ENCODE data around the gene CCDC43. TPM values are rescaled to one million over a fixed set of nuclear protein-coding genes. Genes with fewer than 3 reads are reported as not detected.

Gene CCDC43
- total RNA-seq, 1 donor from 2014 or later, result 17.6 TPM

DNA sequence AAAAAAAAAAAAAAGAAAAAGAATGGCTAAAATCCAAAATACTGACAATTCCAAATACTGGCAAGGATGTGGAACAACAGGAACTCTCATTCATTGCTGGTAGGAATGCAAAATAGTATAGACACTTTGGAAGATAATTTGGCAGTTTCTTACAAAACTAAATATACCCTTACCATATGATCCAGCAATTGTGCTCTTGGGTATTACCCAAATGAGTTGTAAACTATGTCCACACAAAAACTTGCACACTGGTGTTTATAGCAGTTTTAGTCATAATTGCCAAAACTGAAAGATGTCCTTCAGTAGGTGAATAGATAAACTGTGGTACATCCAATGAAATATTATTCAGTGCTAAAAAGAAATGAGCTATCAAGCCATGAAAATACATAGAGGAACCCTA lies 41.8 kb downstream of the CCDC43 start:
- no peaks in the 10 kb centered on the region for H3K4me1 Mint-ChIP-seq (ENCODE audit: unreplicated experiment)
- H3K9me3 Mint-ChIP-seq (ENCODE audit: unreplicated experiment), result no peaks in the 10 kb centered on the region
- TF ChIP-seq CTCF (IDR thresholded peaks at IDR 0.05), result no peak
- no peak for DNase-seq (ENCODE audit: extremely low spot score, unreplicated experiment)
- H3K27ac Mint-ChIP-seq (ENCODE audit: unreplicated experiment), result no peak overlapping the region
- H3K27me3 Mint-ChIP-seq (ENCODE audit: unreplicated experiment), result peaks cover 30% of the 10 kb centered on the region
- H3K4me3 Mint-ChIP-seq (ENCODE audit: unreplicated experiment), result no peak overlapping the region
- no peaks in the 10 kb centered on the region for H3K36me3 Mint-ChIP-seq (ENCODE audit: unreplicated experiment)

DNA sequence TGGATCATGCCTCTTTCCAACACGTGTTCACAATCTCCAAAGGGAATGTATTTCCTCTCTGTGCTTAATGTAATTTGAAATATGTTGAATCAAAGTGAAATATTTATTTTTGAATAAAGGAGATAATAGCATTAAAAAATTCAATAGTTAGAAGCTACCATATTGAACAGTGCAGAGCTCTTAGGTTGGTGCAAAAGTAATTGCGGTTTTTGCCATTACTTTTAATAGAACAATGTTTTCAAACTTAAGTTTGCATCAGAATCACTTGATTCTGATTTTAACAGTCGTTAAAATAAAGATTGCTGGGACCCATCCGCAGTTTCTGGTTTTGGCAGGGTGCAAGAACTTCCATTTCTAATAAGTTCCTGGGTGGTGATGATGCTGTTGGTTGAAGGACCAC lies 43.3 kb downstream of the CCDC43 start:
- TF ChIP-seq CTCF (IDR thresholded peaks at IDR 0.05), result no peak
- DNase-seq (ENCODE audit: extremely low spot score, unreplicated experiment), result no peak
- no peak overlapping the region for H3K4me3 Mint-ChIP-seq (ENCODE audit: unreplicated experiment)
- peaks cover 29% of the 10 kb centered on the region for H3K27me3 Mint-ChIP-seq (ENCODE audit: unreplicated experiment)
- no peak overlapping the region for H3K27ac Mint-ChIP-seq (ENCODE audit: unreplicated experiment)
- H3K36me3 Mint-ChIP-seq (ENCODE audit: unreplicated experiment), result no peaks in the 10 kb centered on the region
- H3K4me1 Mint-ChIP-seq (ENCODE audit: unreplicated experiment), result no peaks in the 10 kb centered on the region
- no peaks in the 10 kb centered on the region for H3K9me3 Mint-ChIP-seq (ENCODE audit: unreplicated experiment)

- no peaks in the 10 kb centered on the region for H3K36me3 Mint-ChIP-seq (ENCODE audit: unreplicated experiment)
- DNase-seq (ENCODE audit: extremely low spot score, unreplicated experiment), result no peak
- no peaks in the 10 kb centered on the region for H3K4me1 Mint-ChIP-seq (ENCODE audit: unreplicated experiment)
- no peak overlapping the region for H3K4me3 Mint-ChIP-seq (ENCODE audit: unreplicated experiment)
- no peak overlapping the region for H3K27ac Mint-ChIP-seq (ENCODE audit: unreplicated experiment)
- H3K27me3 Mint-ChIP-seq (ENCODE audit: unreplicated experiment), result peaks cover 22% of the 10 kb centered on the region
- no peak for TF ChIP-seq CTCF (IDR thresholded peaks at IDR 0.05)
- no peaks in the 10 kb centered on the region for H3K9me3 Mint-ChIP-seq (ENCODE audit: unreplicated experiment)
These were observed 44.2 kb downstream of the CCDC43 start for GRCh38 chr17:44645341-44645740.

DNA sequence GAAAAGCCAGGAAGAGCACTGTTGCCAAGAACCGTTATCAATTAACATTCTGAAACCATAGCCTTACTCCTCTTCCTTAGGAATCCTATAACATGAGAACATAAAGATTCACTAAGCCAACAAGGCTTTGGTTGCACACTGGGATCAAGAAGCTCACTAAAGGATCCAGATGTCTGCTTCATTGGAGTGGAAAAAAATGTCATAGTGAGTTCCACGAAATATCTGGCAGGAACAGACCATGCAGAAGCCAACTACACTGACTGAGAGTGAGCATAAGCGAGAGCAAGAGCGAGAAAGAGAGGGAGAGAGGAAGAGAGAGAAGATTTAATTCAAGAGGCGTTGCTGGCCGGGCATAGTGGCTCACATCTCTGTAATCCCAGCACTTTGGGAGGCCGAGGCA lies 46.7 kb downstream of the CCDC43 start:
- no peaks in the 10 kb centered on the region for H3K9me3 Mint-ChIP-seq (ENCODE audit: unreplicated experiment)
- peaks cover 8% of the 10 kb centered on the region for H3K27me3 Mint-ChIP-seq (ENCODE audit: unreplicated experiment)
- no peak for TF ChIP-seq CTCF (IDR thresholded peaks at IDR 0.05)
- no peak overlapping the region for H3K4me3 Mint-ChIP-seq (ENCODE audit: unreplicated experiment)
- no peak for DNase-seq (ENCODE audit: extremely low spot score, unreplicated experiment)
- H3K27ac Mint-ChIP-seq (ENCODE audit: unreplicated experiment), result no peak overlapping the region
- H3K4me1 Mint-ChIP-seq (ENCODE audit: unreplicated experiment), result no peaks in the 10 kb centered on the region
- H3K36me3 Mint-ChIP-seq (ENCODE audit: unreplicated experiment), result no peaks in the 10 kb centered on the region

GRCh38 chr17:44637066-44637465 lies 52.5 kb downstream of the CCDC43 start:
- Mint-ChIP-seq H3K27me3 (ENCODE audit: unreplicated experiment) (peaks cover 4% of the 10 kb centered on the region), H3K9me3 (ENCODE audit: unreplicated experiment) (no peaks in the 10 kb centered on the region), H3K4me3 (ENCODE audit: unreplicated experiment) (no peak overlapping the region), H3K4me1 (ENCODE audit: unreplicated experiment) (peaks cover 10% of the 10 kb centered on the region), H3K27ac (ENCODE audit: unreplicated experiment) (no peak overlapping the region), H3K36me3 (ENCODE audit: unreplicated experiment) (no peaks in the 10 kb centered on the region)
- no peak for TF ChIP-seq CTCF (IDR thresholded peaks at IDR 0.05)
- no peak for DNase-seq (ENCODE audit: extremely low spot score, unreplicated experiment)
